ENCODE results near the gene SHROOM4. TPM values are rescaled to one million over a fixed set of nuclear protein-coding genes. Genes with fewer than 3 reads are reported as not detected.

The SHROOM4 gene
- total and polyA plus RNA-seq, 9 of the 15 experiments (the other 6 are each of a cell fraction or from before 2014, with no cell fraction given): not detected

- TF ChIP-seq, protein P1, sequence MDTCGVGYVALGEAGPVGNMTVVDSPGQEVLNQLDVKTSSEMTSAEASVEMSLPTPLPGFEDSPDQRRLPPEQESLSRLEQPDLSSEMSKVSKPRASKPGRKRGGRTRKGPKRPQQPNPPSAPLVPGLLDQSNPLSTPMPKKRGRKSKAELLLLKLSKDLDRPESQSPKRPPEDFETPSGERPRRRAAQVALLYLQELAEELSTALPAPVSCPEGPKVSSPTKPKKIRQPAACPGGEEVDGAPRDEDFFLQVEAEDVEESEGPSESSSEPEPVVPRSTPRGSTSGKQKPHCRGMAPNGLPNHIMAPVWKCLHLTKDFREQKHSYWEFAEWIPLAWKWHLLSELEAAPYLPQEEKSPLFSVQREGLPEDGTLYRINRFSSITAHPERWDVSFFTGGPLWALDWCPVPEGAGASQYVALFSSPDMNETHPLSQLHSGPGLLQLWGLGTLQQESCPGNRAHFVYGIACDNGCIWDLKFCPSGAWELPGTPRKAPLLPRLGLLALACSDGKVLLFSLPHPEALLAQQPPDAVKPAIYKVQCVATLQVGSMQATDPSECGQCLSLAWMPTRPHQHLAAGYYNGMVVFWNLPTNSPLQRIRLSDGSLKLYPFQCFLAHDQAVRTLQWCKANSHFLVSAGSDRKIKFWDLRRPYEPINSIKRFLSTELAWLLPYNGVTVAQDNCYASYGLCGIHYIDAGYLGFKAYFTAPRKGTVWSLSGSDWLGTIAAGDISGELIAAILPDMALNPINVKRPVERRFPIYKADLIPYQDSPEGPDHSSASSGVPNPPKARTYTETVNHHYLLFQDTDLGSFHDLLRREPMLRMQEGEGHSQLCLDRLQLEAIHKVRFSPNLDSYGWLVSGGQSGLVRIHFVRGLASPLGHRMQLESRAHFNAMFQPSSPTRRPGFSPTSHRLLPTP (IDR thresholded peaks at IDR 0.05; ENCODE audit: borderline replicate concordance, extremely low read depth, insufficient read length): no peak
- TF ChIP-seq EP400 (IDR thresholded peaks at IDR 0.05) (no peak), POLR2H (tag; IDR thresholded peaks at IDR 0.05; ENCODE audit: low read depth) (no peak), ERF (CRISPR knock-in tag; IDR thresholded peaks at IDR 0.05) (no peak), CUX1 (CRISPR knock-in tag; IDR thresholded peaks at IDR 0.05) (no peak), HNRNPK (IDR thresholded peaks at IDR 0.05; ENCODE audit: low read depth, low read length, poor library complexity, severe bottlenecking) (no peak), ZNF282 (CRISPR knock-in tag; IDR thresholded peaks at IDR 0.05) (no peak), BMI1 (IDR thresholded peaks at IDR 0.05; ENCODE audit: low read length) (no peak), MTA3 (IDR thresholded peaks at IDR 0.05; ENCODE audit: borderline replicate concordance) (no peak), DACH1 (IDR thresholded peaks at IDR 0.05; ENCODE audit: partially characterized antibody) (no peak), KDM1A (IDR thresholded peaks at IDR 0.05) (no peak), PURB (CRISPR knock-in tag; IDR thresholded peaks at IDR 0.05; ENCODE audit: low read depth) (no peak)
- TF ChIP-seq, protein P2, sequence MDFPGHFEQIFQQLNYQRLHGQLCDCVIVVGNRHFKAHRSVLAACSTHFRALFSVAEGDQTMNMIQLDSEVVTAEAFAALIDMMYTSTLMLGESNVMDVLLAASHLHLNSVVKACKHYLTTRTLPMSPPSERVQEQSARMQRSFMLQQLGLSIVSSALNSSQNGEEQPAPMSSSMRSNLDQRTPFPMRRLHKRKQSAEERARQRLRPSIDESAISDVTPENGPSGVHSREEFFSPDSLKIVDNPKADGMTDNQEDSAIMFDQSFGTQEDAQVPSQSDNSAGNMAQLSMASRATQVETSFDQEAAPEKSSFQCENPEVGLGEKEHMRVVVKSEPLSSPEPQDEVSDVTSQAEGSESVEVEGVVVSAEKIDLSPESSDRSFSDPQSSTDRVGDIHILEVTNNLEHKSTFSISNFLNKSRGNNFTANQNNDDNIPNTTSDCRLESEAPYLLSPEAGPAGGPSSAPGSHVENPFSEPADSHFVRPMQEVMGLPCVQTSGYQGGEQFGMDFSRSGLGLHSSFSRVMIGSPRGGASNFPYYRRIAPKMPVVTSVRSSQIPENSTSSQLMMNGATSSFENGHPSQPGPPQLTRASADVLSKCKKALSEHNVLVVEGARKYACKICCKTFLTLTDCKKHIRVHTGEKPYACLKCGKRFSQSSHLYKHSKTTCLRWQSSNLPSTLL (IDR thresholded peaks at IDR 0.05): no peak
These were observed 775 bp downstream of the SHROOM4 start (continued) for GRCh38 chrX:50812995-50813842.

Data from K562 (cell line).